HG02884 (cell line): ENCODE results near the gene HOXD9.

ENCODE experiments used
- ATAC-seq: cut with Tn5 transposase; IDR thresholded peaks from one replicate; pipeline ENCODE4 v1.9.1; 2021; ENCODE audit warnings: mild to moderate bottlenecking, moderate library complexity; ENCODE audit not compliant: unreplicated experiment

The HOXD9 gene

DNA sequence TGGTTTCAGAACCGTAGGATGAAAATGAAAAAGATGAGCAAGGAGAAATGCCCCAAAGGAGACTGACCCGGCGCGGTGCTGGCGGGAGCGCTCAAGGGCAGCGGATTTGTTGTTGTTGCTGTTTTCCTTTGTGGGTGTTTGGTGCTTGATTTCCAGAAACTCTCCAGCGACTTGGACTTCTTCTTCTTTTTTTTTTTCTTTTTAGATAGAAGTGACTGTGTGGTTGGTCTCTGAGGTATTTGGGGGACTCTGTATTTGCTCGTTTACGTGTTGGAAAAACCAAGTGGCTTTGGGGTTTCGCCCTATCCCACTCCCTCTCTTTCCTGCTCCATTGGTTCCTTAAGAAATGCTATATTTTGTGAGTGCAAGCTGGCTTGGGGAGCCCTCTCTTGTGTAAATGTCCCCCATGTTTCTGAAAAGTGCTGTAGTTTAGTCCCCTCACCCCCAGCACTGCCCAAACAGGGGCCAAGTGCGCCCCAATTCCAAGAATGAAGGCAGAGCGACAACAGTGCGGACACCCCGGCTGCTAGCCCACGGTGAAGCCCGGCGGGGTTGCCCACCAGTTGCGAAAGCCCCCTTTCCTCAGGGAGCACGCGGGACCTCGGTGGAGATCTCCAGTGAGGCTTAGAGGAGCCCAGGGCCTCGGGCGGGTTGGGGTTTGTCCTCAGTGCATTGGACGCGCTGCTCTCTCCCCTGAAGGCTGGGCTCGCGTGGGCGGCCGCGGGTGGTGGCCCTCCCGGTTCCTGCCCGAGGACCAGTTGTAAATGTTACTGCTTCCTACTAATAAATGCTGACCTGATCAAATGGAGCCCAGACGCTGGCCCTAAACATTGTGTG is 1.8 kb downstream of the HOXD9 start:
- ATAC-seq, result no peak

DNA sequence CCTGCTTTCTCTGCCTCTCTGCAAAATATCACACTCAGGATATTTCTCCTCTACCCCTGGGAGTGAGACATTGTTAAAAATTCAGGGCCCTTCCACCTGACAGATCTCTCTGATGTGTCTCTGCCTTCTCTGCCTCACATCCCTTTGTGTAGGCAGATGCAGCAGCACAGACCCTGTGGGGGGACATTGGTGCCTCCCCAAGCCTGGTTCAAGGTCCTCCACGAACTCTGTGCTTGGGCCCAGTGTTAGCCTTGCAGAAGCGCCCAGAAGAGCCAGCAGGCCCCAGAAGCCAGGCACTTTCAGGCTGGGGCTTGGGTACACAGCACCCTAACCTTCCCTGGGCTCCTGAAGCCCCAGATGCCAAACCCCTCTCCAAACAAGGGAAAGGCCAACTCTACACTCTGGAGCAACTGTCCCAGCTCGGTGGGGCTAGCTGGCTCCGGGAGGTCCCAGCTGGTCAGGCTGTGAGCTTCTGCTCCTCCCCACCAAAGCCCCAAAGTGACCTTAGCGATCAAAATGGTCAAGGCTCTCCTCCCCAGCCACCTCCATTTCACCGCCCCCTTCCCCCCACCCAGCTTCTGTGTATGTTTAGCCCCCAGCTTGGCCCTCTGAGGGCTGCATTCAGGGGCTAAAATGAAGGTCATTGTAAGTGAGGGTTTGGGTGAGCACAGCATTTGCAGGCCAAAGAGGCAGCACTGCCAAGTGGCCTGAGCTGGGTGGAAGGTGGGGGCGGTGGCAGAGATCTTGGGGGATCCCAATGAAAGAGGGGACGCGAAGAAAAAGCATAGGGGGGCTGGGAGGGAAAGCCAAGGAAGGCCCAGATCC is 2.6 kb downstream of the HOXD9 start:
- ATAC-seq, result no peak

DNA sequence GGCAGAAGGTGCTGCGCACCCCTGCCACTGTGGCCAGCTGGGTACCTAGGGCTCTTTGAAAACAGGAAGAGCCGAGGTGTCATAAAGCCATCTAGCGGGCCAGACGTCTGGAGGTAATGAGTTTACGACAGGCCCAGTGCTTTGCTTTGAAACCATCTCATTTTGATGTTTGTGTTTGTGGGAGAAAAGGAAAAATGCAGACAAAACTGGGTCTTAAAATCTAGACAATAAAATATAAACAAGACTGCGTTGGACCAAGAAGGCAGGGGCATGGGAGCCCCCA is 3.2 kb downstream of the HOXD9 start:
- ATAC-seq, result no peak

DNA sequence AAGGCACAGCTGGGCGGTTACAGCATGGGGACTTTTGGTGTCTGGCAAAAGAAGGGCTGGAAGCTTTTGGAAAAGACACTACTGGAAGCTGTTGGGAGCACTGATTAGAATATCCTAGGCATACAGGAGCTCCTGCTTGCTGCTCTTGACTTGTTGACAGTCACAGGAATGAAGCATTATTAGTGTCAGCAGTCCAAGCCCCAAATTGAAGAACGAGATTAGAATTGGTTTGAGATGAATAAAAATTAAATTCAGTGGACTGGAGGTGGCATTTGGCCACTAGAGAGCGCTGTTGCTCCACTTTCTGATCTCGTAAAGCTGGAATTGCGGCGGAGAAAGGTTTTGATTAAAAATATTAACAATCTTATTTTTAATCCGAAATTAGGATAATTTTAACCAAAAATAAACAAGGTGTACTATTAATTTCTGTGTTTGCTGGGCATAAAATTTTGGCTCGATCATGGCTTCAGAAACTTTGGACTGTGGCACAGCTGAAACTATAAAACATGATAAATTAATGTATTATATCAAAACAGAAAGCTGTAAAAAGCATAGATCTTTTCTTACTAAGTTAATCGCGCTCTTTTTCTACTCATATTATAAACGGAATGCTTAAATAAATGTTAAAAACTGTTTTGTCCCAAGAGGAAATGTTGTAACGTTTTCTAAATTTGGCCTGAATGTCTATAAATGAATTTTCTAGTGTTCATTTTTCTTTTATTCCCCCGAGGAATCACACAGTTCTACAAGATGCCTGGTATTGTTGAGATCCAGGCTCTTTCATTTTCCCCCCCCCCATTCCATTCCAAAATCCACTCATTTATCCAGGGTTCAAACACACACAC is 4.6 kb downstream of the HOXD9 start:
- ATAC-seq, result no peak

DNA sequence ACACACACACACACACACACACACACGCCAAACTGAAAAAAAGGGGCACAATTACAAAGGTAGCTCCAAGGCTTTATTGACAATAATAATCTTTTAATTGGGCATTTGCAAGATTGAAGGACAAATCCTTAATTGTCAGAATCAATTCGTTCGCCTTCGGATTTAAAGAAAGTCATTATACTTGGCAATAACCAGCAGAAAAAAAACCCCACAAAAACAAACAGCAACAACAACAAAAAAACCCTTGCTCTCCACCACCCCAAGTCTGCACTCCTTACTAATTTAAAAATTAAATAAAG is 5.2 kb downstream of the HOXD9 start:
- ATAC-seq, result no peak

DNA sequence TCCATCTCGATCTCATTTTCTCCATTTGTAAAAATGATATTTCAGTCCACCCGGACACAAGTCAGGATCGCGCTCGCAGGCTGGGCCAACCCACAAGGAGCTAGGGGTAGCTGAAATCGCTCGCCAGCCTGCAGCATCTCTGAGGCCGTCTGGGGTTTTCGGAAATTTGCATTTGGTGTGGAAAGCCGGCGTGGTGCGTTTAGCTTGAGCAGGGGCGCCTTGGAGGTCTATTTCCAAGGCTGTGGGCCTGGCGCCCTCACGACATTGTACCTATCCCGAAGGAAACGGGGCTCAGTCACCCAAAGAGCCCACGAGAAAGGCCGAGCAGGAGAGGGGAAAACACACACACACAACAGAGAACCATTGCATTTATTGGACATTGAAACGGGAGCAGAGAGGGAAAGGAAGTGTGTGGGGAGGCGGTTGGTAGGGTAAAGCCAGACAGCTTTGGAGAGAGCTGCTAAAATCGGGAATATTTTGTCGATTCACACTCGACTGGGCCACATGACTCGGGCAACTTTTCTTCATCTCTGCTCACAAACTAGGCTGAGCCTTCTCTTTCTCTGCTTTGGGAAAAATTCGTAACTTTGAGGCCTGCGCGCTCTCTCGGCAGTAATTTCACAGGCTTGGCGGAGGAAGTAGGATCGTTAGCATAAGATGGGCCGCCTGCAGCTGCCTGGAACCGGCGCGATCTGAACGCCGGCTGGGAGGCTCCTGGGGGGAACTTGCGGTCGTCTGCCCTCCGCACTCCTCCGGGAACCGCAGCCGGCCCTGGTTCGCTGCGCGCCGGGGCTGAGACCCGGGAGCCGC is 5.9 kb downstream of the HOXD9 start:
- no peak for ATAC-seq

DNA sequence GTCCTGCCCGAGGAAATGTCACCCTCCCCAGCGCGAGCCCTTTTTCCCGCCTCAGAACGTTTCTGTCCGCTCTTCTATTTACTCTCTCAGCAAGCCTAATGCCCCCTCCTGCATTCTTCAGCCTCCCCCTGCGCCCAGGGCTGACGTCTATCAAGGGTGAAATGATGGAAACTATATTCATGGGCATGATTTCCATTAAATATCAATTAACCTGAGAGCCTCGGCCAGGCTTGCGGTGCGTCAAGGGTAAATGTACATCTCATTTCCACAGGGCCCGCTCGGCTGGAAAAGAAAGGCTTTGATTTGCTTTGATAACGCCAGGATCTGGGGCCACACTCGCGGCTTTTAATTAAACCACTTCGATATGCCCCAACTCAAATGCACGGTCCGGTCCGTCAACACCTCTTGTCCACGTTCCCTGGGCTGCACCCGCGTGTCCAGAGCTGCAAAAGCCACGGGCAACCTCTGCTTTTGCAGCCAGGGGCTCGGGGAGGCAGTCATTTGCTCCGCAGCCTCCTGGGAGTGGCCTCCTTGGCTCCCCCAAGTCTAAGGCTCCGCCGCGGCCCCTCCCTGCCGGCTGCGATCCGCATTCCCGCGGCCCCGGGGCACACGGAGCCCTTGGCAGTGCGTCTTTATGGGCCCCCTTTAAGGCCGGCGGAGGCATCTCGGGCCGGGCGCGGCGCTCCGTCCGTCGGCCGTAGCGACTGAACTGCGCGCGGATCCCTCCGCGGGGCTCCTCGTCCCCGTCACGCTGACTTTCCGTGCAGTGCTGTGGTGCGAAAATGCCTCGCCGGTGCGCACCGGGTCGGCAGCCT is 6.7 kb downstream of the HOXD9 start, which contains the start of gene HOXD8:
Gene HOXD8, plus strand, starts transcription at position 724 of the 815 bp plus-strand sequence. CDS start 662 bp downstream, outside the sequence.
- ATAC-seq, result no peak

DNA sequence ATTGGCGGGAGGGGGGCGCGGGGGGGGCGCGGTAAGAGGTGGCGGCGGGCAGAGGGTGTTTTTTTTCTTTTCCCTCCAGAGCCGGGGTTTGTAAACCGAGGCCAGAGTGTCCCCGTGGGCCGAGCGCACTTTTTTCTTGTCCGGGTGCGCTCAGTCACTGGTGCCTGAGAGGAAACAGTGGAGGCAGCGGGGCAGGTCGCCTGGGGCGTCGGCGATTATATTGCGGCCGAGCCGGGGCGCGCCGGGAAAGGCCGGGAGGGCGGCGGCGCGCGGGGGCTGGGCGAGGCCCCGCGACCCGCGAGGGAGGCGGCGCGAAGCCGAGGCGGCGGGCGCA is 7.3 kb downstream of the HOXD9 start:
- no peak for ATAC-seq

DNA sequence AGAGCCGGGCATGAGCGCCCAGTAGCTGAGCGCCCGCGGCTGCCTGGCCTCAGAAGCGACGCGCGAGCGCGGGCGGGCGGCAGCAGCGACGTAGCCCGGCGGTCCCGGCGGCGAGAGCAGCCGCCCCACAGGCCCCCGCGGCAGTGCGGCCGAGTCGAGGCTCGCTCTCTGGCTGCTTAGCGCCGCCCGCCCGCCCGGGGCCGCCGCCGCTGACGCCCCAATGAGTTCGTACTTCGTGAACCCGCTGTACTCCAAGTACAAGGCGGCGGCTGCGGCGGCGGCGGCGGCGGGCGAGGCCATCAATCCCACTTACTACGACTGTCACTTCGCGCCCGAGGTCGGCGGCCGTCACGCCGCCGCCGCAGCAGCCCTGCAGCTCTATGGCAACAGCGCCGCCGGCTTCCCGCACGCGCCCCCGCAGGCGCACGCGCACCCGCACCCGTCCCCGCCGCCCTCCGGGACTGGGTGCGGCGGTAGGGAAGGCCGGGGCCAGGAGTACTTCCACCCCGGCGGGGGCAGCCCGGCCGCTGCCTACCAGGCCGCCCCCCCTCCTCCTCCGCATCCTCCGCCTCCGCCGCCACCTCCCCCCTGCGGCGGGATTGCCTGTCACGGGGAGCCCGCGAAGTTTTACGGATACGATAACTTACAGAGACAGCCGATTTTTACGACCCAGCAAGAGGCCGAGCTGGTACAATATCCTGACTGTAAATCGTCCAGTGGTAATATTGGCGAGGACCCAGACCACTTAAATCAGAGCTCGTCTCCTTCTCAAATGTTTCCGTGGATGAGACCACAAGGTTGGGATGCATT is 7.8 kb downstream of the HOXD9 start:
- no peak for ATAC-seq

DNA sequence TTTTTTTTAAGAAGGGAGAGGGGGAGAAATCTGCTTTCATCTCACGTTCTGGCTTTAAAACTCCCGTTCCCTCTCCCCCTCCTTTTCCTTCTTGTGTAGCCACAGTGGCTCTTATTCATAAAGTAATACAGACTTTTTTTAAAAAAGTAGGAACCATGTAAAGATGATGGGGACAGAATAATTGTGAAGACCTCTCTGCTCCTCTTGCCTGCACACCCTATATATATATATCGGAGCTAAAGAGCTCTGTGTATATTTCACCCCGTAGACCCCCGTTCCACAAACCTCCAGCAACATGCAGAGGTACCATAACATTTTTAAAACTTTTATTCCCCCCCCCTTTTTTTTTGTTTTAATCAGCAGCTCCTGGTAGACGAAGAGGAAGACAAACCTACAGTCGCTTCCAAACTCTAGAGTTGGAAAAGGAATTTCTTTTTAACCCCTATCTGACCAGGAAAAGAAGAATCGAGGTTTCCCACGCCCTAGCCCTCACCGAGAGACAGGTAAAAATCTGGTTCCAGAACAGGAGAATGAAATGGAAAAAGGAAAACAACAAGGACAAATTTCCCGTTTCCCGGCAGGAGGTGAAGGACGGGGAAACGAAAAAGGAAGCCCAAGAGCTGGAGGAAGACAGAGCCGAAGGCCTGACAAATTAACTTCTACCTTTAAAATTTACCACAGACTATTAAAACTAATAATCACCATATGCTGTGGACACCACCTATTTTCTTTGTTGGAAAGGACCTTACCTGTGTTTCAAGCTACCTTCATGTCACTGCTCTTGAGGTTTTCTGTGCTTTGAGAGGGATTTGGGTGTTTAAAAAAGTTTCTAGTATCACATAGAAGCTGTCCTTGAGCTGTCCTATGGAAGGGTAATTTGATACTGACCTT is 8.7 kb downstream of the HOXD9 start:
- ATAC-seq, result no peak

DNA sequence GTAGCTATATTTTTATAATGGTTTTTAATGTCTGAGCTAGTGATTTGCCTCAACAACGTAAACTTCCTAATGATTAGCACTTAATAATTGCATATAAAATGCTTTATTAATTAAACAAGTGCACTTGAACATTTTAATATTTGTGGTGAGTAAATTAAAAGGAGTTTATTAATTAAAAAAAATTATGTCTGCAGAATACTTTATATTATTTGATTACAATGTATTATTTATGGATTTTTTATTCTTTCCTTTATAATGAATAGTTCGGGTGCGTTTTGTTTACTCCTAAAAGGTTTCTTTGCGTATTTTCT is 9.3 kb downstream of the HOXD9 start:
- ATAC-seq, result no peak

DNA sequence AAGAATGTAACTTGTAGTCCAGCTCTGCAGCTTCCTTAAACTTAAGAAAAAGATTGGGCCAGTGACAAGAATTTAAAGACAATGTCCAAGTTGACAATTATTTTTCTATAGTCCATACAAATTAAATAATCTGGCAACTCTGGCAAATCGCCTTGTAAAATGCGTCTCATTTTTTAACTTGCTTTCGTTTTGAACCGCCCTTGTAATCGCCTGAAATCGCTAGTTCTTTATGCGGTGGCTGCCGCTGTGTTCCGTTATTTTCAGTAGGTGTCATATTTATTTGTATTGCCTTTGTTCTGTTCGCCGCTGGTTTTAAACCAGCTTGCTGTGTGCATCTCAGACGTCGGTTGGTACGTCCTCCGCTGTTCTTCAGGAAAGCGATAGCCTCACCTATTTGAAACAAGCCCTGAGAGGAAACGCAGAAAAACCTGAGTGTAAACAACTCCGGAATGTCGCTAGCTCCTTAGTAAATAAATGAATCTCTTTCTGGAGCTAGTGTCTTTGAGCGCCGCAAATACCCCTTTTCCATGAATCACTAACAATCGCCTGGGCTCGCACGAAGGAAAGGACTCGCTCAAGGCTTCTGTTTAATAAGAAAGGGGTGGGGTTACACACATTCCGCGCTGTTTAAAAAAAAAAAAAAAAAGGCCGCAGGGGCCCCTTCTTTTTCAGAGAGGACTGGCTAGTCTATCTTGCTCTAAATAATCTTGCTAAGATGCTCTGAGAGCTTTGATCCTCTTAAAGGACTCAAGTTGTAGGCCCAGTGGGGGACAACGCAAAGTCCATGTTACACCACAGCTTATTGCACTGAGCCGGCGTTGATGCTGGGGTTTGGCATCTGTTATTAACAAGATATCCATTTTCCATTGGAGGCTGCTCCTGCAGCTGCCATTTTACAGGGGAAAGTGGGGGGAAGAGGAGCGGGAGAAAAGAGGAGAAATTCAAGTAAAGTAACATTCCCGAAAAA is 10.0 kb downstream of the HOXD9 start:
- ATAC-seq, result no peak

DNA sequence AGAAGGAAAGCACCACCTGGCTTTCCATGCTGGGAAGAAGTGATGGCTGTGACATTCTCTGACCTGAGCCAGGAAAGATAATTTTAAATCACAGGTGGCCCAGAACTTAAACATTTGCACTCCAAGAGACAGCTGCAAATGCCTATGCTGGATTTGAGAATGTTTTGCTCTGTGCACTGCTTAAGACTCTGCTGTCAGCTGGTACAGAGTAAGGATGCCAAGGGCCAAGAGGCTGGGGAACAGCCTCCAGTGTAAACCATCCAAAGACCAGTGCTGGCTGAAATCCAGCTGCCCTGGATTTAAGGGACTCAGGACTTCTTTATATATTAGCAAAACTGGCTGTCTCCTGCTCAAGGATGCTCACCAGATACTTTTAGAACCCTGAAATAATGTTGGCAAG is 10.9 kb downstream of the HOXD9 start:
- ATAC-seq, result no peak

DNA sequence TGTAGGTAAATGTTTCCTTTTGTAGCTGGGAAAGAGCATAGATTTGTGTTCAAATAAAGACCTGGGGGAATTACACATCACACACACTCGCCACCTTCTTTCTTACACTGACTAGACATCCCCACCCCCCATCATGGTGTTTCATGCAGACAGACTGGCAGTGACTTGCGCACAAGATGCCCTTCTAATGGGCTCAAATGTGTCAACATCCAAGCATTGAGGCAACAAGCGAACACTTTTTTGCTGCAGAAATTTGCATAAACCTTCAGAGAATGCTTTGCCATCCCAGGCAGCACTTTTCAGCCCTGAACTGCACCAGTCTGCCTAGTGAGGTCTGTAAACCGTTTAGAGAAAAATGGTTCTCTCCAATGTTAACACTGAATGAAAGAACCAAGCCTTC is 11.5 kb downstream of the HOXD9 start:
- ATAC-seq, result no peak

DNA sequence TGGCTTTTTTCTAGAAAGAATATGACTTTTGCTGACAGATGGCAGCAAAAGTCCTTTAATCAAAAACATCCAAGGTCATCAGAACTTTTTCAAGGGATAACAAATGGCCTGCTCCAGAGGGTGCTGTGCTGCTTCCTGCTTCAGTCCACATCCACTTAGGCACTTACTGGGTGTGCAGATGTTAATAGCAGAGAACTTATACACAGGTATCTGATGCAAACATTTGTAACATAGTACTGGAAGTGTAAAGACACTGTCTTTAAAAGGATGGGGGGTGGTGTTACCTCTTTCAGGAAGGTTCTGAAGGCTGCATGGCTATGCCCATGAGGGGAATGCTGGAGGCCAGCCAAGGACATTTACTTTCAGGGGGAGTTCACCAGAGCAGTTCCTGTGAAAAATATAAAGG is 12.5 kb downstream of the HOXD9 start:
- no peak for ATAC-seq

DNA sequence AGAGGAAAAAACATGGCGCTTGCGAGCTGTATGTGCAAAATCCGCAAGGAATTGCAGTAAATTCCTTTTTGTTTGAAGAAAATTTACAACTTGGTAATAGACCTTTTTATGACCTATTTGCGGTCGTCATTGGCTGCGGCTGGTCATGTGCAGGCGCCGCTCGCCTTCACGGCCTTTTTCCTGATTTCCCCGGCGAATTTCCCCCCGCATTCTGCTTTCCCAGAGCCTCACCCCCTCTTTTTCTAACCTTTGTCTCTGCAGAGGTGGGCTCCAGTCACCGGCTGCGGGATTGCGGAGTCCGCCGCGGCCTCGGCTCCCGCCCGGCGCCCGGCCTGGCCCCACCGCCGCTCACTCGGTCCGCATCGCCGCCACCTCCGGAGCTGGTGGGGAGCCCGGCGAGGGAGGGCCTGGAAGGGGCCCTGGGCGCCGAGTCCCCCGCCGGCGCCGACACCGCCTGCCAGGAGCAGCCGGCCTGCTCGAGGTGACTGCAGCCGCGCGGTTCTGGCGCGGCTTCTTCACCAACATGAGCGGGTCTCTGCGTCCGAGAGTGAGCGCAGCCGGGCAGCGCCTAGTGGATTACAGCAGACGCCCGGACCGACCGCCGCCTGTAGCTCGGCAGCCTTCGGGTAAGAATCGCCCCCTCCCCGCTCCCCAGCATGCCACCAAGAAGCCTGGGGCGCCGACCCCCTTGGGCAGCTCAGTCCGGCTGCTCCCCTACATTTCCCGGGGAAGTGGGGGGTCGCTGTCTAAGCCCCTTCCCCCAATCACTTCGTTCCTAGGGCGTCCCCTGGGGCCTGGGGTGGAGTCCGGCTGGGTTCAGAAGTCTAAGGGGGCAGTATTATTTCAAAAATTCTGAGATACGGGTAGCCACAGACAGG is 14.1 kb downstream of the HOXD9 start:
- ATAC-seq, result no peak
